HG03095 (cell line): ENCODE results near the gene VCX3A.
"Not testable (repeated sequence)": the region's sequence is repeated elsewhere in the genome, so short reads cannot be mapped to it uniquely, and the experiment has no call there.

ENCODE experiments used
- ATAC-seq: cut with Tn5 transposase; IDR thresholded peaks from one replicate; pipeline ENCODE4 v1.9.1; 2021; ENCODE audit warnings: moderate library complexity; ENCODE audit not compliant: unreplicated experiment

VCX3A gene

DNA sequence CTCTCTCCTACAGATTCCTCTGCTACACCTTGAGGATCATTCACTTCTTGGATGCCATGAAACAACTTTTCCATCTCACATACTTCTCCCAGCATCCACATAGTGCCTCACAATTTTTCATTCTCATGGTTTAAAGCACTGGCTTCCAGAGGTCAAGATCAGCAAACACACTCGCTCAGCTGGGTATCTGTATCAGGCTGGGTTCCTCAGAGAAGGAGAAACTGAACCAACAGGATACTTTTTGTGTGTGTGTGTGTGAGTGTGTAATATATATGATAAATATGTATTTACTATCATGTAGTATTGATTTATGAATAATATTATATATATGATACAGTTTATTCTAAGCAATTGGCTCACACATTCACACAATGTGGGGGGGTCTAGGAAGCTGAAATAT lies at the start of gene VCX3A:
Gene VCX3A, minus strand, starts transcription at position 101 of the 400 bp plus-strand sequence. CDS start 621 bp downstream, outside the sequence.
- not testable (repeated sequence) for ATAC-seq

DNA sequence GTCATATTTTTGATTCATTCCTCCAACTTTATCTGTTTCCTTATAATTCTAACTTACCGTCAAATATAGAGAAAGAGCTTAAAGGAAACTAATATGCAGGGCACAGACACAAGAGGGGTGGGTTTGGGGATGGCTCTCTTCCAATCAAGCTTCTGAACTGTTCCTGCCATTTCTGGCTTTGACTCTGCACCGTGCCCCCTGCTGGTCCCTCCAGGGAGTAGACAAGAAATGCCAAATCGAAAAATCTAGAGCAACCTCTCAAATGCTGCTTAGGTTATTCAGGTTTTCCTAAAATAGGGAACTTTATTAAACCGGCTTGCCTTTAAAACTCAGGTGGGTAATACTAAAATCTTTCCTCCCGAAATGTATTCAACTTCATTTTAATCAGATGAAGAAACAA lies 39.8 kb upstream of the VCX3A start:
- ATAC-seq, result no peak

- no peak for ATAC-seq
These were observed 33.1 kb upstream of the VCX3A start for GRCh38 chrX:6568031-6568430.

DNA sequence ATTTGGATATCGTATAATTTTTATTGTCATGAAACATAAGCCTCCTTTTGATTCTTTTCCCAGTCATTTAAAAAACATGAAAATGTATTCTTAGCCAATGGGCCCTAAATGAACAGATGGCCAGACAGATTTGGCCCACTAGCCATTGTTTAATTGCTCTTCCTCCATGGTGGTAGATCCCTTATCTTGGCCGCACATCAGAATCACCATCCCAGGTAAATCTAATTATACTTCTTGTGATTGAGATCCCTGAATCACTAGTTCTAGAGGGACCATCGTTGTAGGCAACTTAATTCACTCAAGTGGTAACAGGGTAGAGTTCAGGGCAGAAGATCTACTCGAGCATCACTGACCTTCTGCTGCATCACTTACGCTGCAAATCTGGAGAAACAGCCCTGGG lies 24.1 kb upstream of the VCX3A start:
- ATAC-seq, result no peak

GRCh38 chrX:6557690-6558089 lies 22.8 kb upstream of the VCX3A start:
- ATAC-seq, result no peak

- ATAC-seq, result no peak
These were observed 16.1 kb upstream of the VCX3A start for GRCh38 chrX:6550999-6551398.

- no peak for ATAC-seq
These were observed 10.8 kb upstream of the VCX3A start for GRCh38 chrX:6545712-6546111.

DNA sequence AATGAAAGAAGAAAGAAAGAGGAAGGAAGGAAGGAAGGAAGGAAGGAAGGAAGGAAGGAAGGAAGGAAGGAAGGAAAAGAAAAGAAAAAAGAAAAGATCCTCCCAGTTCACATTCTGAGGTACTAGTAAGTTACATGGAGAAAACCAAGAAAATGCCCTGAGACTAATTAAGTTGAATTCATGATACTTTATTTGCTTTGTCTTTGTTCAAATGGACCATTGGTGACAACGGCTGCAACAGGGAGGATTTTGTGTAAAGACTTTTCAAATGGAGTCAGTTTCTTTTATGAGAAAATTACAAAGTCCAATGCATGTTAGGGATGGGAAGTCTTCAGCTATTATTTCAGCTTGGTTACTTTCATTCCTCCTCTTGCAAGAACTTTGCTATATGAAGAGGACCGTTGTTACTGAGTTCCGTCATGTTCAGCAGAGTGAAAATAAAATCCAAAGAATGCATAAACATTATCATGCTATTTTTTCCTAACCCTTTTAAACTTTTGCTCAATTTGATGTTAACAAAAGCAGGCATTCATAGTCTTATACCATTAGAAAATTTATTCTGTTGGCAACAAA lies 8.3 kb downstream of the VCX3A start:
- no peak for ATAC-seq

GRCh38 chrX:6517376-6517775 lies 17.5 kb downstream of the VCX3A start:
- ATAC-seq, result no peak

- no peak for ATAC-seq
These were observed 28.5 kb downstream of the VCX3A start for GRCh38 chrX:6506444-6506843.

- ATAC-seq, result no peak
These were observed 29.0 kb downstream of the VCX3A start for GRCh38 chrX:6505960-6506359.

DNA sequence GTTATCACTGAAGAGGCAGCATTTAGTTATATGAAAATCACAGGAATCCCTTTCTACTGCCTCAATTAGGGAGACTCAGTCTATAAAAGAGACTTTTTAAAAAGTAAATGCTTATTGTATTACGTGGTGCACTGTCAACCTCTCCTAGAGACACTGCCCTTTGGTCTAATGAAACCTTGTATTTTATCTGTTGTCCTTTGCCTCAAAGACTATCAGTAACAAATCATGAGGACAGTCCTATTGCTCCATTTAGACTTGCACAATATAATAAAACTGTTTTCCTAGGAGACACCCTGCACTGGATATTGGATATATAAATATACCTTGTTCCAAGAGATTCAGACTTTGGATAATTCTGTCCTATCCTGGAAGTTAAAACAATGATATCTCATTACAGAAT lies 34.2 kb downstream of the VCX3A start:
- no peak for ATAC-seq

GRCh38 chrX:6498324-6498723 lies 36.6 kb downstream of the VCX3A start:
- ATAC-seq, result no peak
